Activated T-helper 17 cell treated with anti-CD3 and anti-CD28 coated beads, Interleukin-2, amount 50 U/mL, for 72 hours (primary cell): Measurements from ENCODE around the gene SLC22A23. TPM values are rescaled to one million over a fixed set of nuclear protein-coding genes. Genes with fewer than 3 reads are reported as not detected.
A peak's percentile ranks its signal among the peaks of the same experiment; 100 is the strongest.

Experiments
- ATAC-seq: fragments of 150-1000 bp; cut with Tn5 transposase; replicated peaks from 2 replicates; pipeline ENCODE4 v1.10.0; 2021; ENCODE audit warnings: mild to moderate bottlenecking, moderate library complexity
- H3K27ac Mint-ChIP-seq: one replicate; pipeline ENCODE4 v1.8.0; 2022; ENCODE audit warnings: mixed read lengths
- H3K27me3 Mint-ChIP-seq: one replicate; pipeline ENCODE4 v1.8.0; 2022; ENCODE audit warnings: mixed read lengths
- H3K36me3 Mint-ChIP-seq: one replicate; pipeline ENCODE4 v1.8.0; 2022; ENCODE audit warnings: low read depth, mild to moderate bottlenecking, mixed read lengths
- H3K4me1 Mint-ChIP-seq: one replicate; pipeline ENCODE4 v1.8.0; 2022; ENCODE audit warnings: mixed read lengths
- H3K4me3 Mint-ChIP-seq: one replicate; pipeline ENCODE4 v1.8.0; 2022; ENCODE audit warnings: mild to moderate bottlenecking, mixed read lengths
- H3K9me3 Mint-ChIP-seq: one replicate; pipeline ENCODE4 v1.8.0; 2022; ENCODE audit warnings: mixed read lengths
- total RNA-seq, 2 donors: library from RNA; stranded (reverse); gene quantifications; one replicate each; pipeline ENCODE4 v1.2.3, GENCODE V29; 2022

SLC22A23 gene
- total RNA-seq, 2 donors from 2014 or later = 0.13 to 0.45 TPM

DNA sequence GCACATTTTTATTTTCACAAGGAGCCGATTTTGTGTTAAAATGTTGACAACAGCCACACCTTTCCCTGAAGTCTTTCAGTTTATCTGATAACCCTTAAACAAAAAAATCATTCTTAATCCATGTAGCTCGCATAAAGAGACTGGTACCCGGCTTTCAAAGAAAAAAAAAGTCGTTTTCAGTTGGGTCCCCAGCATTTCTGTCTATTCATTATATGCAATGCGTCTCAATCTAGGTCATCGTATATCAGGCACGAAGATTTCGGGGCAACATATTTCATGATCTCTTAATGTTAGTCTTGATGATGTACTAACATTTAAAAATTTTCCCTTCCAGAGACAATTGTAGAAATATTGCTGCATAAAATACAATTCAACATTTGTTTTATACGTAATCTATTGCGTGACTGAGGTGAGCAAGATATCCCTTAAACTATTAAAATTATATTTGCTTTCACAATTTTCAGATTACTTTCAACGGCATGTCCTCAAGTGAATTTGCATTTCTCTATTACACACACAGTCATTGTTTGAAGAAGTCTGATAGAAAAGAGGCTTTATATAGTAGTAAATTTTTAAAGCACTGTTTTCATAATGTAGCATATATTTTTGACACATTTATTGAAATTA lies 226.5 kb downstream of the SLC22A23 start:
- peaks cover 6% of the 10 kb centered on the region for H3K36me3 Mint-ChIP-seq
- no peak overlapping the region for H3K27ac Mint-ChIP-seq
- peaks cover 14% of the 10 kb centered on the region for H3K4me1 Mint-ChIP-seq
- peaks cover 64% of the 10 kb centered on the region for H3K27me3 Mint-ChIP-seq
- no peaks in the 10 kb centered on the region for H3K9me3 Mint-ChIP-seq
- no peak for ATAC-seq
- peak overlapping the region; percentile 81 for H3K4me3 Mint-ChIP-seq

- no peak overlapping the region for H3K27ac Mint-ChIP-seq
- peaks cover 14% of the 10 kb centered on the region for H3K4me1 Mint-ChIP-seq
- H3K36me3 Mint-ChIP-seq = peaks cover 6% of the 10 kb centered on the region
- ATAC-seq = peak; percentile 50
- H3K4me3 Mint-ChIP-seq = peak overlapping the region; percentile 81
- no peaks in the 10 kb centered on the region for H3K9me3 Mint-ChIP-seq
- peaks cover 64% of the 10 kb centered on the region for H3K27me3 Mint-ChIP-seq
Observed at GRCh38 chr6:3229566-3230178, 227.2 kb downstream of the SLC22A23 start.

DNA sequence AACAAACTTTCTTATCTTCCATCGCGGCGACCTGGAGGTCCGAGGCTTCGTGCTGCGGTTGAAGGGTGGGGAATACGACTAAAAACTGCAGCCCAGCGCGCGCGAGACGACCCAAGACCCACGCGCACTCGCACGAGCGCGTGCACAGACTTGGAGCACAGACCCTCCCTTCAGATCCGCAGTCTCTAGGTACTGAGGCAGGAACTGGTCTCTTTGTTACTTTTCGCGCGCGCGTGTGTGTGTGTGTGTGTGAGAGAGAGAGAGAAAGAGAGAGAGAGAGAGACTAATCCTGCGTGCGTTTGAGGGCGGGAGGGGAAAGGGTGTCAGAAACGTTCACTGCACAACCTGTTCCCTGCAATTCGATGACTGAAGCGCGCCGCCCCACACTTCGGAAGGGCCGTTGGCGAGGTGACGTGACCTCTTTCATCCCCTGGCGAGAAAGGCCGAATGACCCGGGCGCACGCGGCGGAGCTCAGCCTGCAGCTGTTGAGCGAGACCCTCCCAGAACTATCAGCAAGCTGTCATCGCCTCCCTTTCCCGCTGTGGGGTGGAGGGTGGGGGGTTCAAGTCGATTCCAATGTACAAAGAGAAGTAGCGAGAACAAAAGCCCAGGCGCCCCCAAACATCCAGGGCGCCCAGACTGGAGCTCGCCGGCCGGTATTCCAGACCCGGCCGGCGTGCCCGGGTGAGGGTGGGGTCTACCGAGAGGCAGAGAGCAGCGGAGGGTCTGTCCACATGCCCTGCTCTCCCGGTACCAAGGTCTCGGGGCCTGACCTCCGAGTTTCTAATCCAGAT lies 227.9 kb downstream of the SLC22A23 start:
- Mint-ChIP-seq H3K4me3 (peak overlapping the region; percentile 81), H3K36me3 (peaks cover 6% of the 10 kb centered on the region), H3K27ac (peak overlapping the region; percentile 26), H3K27me3 (peaks cover 60% of the 10 kb centered on the region), H3K9me3 (no peaks in the 10 kb centered on the region), H3K4me1 (peaks cover 14% of the 10 kb centered on the region)
- peak; percentile 50 for ATAC-seq

DNA sequence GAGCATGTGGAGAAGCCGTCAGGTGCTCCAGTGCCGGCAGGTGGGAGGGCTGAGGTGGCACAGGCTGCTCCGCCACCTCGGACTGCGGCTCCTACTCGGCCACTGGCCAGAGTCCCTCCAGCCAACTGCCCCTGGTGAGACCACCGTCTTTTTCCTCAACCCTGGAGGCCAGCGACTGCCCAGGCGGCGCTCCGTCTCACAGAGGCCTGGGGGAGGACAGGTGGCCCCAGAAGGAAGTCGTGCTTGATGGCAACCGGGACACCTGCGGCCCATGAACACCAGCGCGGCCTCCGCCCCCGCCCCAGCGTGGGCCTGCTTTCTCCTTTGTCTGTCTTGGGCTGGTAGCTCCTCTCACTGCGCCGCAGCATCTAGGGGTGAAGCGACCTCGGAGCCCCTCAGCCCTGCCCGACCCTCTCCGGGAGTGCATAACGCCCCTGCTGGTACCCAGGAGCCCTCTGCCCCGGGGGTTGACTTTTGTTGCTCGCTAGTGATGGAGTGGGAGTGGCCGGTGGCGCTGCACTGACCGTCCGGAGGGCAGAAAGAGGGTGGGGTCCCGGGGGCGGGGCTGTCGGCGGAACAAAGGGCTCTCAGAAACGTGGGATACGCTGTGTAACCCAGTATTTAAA lies 228.7 kb downstream of the SLC22A23 start:
- Mint-ChIP-seq H3K4me1 (peaks cover 14% of the 10 kb centered on the region), H3K36me3 (peaks cover 6% of the 10 kb centered on the region)
- ATAC-seq = no peak

DNA sequence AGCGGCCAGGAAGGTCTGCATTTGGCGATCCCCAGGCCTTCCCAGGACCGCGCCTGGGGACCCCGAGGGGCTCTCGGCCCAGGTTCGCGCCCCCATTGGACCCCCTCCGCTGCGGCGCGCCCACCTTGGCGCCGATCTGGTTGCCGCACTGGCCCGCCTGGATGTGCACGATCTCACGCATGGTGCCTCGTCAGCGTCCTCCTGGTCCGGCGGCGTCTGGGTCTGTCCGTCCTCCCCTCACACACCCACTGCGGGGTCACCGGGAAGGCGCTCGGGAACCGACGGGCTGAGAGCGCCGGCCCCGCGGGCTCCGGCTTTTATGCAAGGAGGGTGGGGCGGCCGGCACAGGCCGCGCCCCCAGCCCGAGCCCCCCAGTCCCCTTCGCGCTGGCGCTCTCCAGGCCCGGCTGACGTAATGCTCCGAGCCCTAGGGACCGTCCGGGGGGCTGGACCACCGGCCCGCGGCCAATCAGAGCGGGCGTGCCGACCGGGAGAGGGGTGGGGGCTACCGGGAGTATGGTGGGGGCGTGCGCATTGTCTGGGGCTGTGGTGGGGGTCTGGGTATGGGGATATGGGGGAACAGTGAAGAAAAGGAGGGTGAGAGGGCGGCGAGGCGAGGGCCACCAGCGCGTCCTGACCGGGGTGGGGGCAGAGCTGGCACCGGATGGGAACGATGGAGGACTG lies 229.3 kb downstream of the SLC22A23 start, which contains the start of gene TUBB2B:
TUBB2B (minus strand) TSS at position 291 of the 683 bp plus-strand sequence; CDS start at position 181, 110 bp downstream.
- H3K27ac Mint-ChIP-seq = no peak within 1 kb of the TSS
- H3K4me1 Mint-ChIP-seq = peaks cover 14% of the 10 kb centered on the region
- no peaks in the 10 kb centered on the region for H3K9me3 Mint-ChIP-seq
- H3K27me3 Mint-ChIP-seq = peaks cover 46% of the 10 kb centered on the region
- H3K36me3 Mint-ChIP-seq = peaks cover 6% of the 10 kb centered on the region
- H3K4me3 Mint-ChIP-seq = peak within 1 kb of the TSS; percentile 81
- ATAC-seq = peak; percentile 18

More for the DNA sequence above, 228.7 kb downstream of the SLC22A23 start:
- Mint-ChIP-seq H3K4me3 (peak overlapping the region; percentile 81), H3K27ac (no peak overlapping the region), H3K9me3 (no peaks in the 10 kb centered on the region), H3K27me3 (peaks cover 53% of the 10 kb centered on the region)

DNA sequence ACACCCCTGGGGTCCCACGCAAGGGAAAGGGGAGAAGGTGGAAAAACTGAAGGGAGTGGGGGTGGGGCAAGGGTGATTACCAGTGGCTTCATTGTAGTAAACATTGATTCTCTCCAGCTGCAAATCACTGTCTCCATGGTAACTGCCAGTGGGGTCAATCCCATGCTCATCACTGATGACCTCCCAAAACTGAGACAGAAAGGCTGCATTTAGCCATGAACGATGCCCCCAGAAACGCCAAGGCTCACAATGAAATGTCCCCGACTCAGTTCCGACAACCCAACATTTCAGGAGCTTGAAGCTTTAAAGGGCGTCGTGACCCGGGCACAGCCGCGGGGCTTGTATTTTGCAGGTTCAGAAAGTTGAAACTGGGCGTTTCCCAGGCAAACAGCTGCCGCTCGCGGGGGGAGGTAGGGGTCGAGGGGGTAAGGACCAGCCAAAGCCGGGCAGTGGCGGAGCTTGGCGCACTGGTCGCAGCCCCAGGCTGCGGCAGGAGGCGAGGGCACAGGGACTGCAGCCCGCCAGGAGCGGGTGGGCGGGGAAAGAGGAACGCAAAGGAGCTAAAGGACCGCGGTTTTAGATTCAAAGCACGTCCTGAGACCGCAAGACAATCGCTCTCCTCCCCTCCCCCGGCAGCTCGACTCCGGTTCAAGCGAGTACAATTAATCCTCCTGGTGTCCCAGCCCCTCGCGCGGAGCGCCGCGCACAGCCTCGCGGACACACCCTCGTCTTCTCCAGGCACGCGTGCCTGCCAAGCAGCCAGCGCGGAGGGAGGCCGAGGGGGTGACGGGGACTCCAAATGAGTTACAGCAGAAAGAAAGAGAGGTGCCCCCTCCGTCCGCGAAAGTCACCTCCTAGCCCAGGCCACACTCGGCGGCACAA lies 230.1 kb downstream of the SLC22A23 start:
- H3K4me3 Mint-ChIP-seq = peak overlapping the region; percentile 73
- H3K27ac Mint-ChIP-seq = no peak overlapping the region
- peaks cover 6% of the 10 kb centered on the region for H3K9me3 Mint-ChIP-seq
- H3K36me3 Mint-ChIP-seq = peaks cover 6% of the 10 kb centered on the region
- peaks cover 38% of the 10 kb centered on the region for H3K27me3 Mint-ChIP-seq
- peak; percentile 34 for ATAC-seq
- peaks cover 11% of the 10 kb centered on the region for H3K4me1 Mint-ChIP-seq

GRCh38 chr6:3226042-3226441 lies 230.8 kb downstream of the SLC22A23 start:
- peaks cover 7% of the 10 kb centered on the region for H3K9me3 Mint-ChIP-seq
- H3K36me3 Mint-ChIP-seq = peaks cover 6% of the 10 kb centered on the region
- peaks cover 8% of the 10 kb centered on the region for H3K4me1 Mint-ChIP-seq
- H3K27me3 Mint-ChIP-seq = peaks cover 34% of the 10 kb centered on the region
- no peak overlapping the region for H3K27ac Mint-ChIP-seq
- peak overlapping the region; percentile 73 for H3K4me3 Mint-ChIP-seq
- ATAC-seq = no peak

- H3K4me1 Mint-ChIP-seq = no peaks in the 10 kb centered on the region
- no peak for ATAC-seq
- H3K9me3 Mint-ChIP-seq = peaks cover 7% of the 10 kb centered on the region
- peaks cover 24% of the 10 kb centered on the region for H3K27me3 Mint-ChIP-seq
- no peak overlapping the region for H3K27ac Mint-ChIP-seq
- no peak overlapping the region for H3K4me3 Mint-ChIP-seq
- no peaks in the 10 kb centered on the region for H3K36me3 Mint-ChIP-seq
Observed at GRCh38 chr6:3222506-3223038, 234.3 kb downstream of the SLC22A23 start.

DNA sequence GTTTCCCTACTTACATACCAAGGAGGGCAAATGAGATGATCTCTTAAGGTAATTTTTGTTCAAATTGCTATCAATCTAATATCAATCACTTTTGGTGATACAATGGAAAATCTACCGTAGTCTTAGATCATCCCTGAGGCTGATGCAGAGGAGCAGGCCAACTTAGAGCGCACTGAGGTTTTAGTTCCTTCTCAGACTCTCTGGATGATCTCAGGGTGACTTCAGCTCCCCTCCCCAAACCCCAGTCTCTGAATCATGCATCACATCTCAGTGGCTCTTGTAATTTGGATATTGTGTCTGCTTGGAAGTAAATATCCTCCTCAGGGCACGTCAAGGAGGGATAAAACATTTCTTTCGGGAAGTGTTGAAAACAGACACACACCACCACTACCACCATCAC lies 235.3 kb downstream of the SLC22A23 start:
- H3K36me3 Mint-ChIP-seq = no peaks in the 10 kb centered on the region
- H3K27ac Mint-ChIP-seq = no peak overlapping the region
- no peaks in the 10 kb centered on the region for H3K4me1 Mint-ChIP-seq
- H3K27me3 Mint-ChIP-seq = peaks cover 24% of the 10 kb centered on the region
- H3K9me3 Mint-ChIP-seq = peaks cover 7% of the 10 kb centered on the region
- no peak overlapping the region for H3K4me3 Mint-ChIP-seq
- peak; percentile 62 for ATAC-seq

GRCh38 chr6:3220366-3220765 lies 236.5 kb downstream of the SLC22A23 start:
- no peak overlapping the region for H3K27ac Mint-ChIP-seq
- no peak overlapping the region for H3K4me3 Mint-ChIP-seq
- H3K36me3 Mint-ChIP-seq = no peaks in the 10 kb centered on the region
- no peak for ATAC-seq
- H3K9me3 Mint-ChIP-seq = peaks cover 7% of the 10 kb centered on the region
- peaks cover 27% of the 10 kb centered on the region for H3K27me3 Mint-ChIP-seq
- no peaks in the 10 kb centered on the region for H3K4me1 Mint-ChIP-seq
